Skeletal muscle satellite cell (primary cell): Measurements from ENCODE around the gene UBE2G2.

ENCODE experiments used
- H3K27me3 ChIP-seq: 2 replicates; pipeline ENCODE4 v1.7.0; 2013; ENCODE audit warnings: low read length; ENCODE audit not compliant: control insufficient read depth, insufficient read depth
- H3K36me3 ChIP-seq: 2 replicates; pipeline ENCODE4 v1.7.0; 2013; ENCODE audit warnings: mild to moderate bottlenecking, control low read depth, low read length; ENCODE audit not compliant: insufficient read depth
- H3K4me1 ChIP-seq: 2 replicates; pipeline ENCODE4 v1.7.0; 2013; ENCODE audit warnings: low read length; ENCODE audit not compliant: control insufficient read depth, insufficient read depth
- H3K4me2 ChIP-seq: 2 replicates; pipeline ENCODE4 v1.7.0; 2013; ENCODE audit warnings: mild to moderate bottlenecking, low read length
- H3K4me3 ChIP-seq: 2 replicates; pipeline ENCODE4 v1.7.0; 2013; ENCODE audit warnings: low read length
- H3K9ac ChIP-seq: 2 replicates; pipeline ENCODE4 v1.7.0; 2013; ENCODE audit warnings: mild to moderate bottlenecking, low read depth, low read length, moderate library complexity
- H3K9me3 ChIP-seq: replicated peaks from 2 replicates; pipeline ENCODE4 v1.7.0; 2013; ENCODE audit warnings: mild to moderate bottlenecking, control low read depth, low read length

UBE2G2 gene

GRCh38 chr21:44726826-44727225 lies 74.8 kb downstream of the UBE2G2 start:
- no peak overlapping the region for H3K9ac ChIP-seq
- no peak overlapping the region for H3K4me3 ChIP-seq
- H3K4me2 ChIP-seq, result no peak overlapping the region
- H3K4me1 ChIP-seq, result no peaks in the 10 kb centered on the region
- H3K27me3 ChIP-seq, result peaks cover 57% of the 10 kb centered on the region
- H3K36me3 ChIP-seq, result no peaks in the 10 kb centered on the region
- no peaks in the 10 kb centered on the region for H3K9me3 ChIP-seq

DNA sequence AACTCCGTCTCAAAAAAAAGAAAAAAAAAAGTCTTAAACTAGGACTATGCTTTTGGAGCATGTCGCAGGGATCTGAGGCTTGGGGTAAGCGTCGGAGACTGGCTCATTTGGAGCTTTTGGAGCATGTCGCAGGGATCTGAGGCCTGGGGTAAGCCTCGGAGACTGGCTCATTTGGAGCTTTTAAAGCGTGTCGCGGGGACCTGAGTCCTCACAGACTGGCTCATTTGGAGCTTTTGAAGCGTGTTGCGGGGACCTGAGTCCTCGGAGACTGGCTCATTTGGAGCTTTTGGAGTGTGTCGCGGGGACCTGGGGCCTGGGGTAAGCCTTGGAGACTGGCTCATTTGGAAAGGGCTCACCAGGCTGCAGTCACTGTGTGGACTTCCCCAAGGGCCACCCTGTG lies 76.7 kb downstream of the UBE2G2 start:
- Histone ChIP-seq H3K9ac (no peak overlapping the region), H3K4me2 (no peak overlapping the region), H3K4me1 (no peaks in the 10 kb centered on the region), H3K9me3 (no peaks in the 10 kb centered on the region), H3K4me3 (no peak overlapping the region), H3K36me3 (no peaks in the 10 kb centered on the region), H3K27me3 (peaks cover 55% of the 10 kb centered on the region)

- Histone ChIP-seq H3K4me1 (no peaks in the 10 kb centered on the region), H3K4me2 (no peak overlapping the region), H3K36me3 (no peaks in the 10 kb centered on the region), H3K9me3 (no peaks in the 10 kb centered on the region), H3K4me3 (no peak overlapping the region), H3K9ac (no peak overlapping the region), H3K27me3 (peaks cover 58% of the 10 kb centered on the region)
Observed at GRCh38 chr21:44724196-44724595, 77.4 kb downstream of the UBE2G2 start.

DNA sequence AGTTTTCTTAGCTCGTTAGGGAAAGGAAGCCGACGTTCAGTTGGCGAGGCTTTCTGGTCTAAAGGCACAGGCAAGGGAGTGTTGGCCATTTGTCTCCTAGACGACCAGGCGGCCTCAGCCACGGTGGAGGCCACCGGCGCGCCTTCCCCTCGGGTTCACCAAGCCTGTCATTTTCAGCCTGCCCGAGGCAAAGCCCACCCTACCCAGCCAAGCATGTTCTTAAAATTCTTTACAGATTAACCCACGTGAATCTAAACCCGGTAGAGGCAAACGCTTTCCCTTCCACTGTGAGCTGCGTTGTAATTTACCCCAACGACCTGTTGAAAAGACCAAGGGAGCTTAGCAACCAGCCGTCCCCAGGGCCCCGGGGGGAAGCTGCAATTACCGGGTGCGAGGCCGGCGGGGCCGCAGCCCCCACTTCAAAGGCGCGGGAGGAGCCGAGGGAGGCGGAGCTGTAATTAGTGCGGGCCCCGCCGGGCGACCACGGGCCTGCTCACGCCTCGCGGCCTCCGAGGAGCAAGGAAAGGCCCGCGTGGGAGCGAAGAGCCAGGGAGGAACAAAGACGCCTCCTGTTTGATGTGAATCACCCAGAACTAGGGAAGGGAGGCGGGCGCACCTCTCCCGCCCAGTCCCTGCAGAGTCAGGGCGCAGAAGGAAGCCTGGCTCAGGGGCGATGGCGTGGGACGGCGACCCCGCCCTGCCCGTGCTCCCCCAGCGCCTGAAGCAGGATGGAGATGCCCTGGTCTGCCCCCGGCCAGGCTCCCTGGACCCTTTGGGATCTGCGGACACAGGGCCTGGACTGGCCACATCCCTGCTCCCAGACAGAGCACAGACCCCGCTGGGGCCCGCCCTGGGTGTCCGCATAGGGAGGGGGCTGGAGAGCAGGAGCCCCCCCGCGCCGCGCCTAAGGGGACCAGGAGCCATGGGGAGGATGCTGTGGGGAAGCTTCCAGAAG lies 78.2 kb downstream of the UBE2G2 start:
- Histone ChIP-seq H3K9me3 (no peaks in the 10 kb centered on the region), H3K27me3 (peaks cover 65% of the 10 kb centered on the region), H3K4me1 (no peaks in the 10 kb centered on the region), H3K9ac (no peak overlapping the region), H3K4me3 (no peak overlapping the region), H3K36me3 (no peaks in the 10 kb centered on the region), H3K4me2 (no peak overlapping the region)

DNA sequence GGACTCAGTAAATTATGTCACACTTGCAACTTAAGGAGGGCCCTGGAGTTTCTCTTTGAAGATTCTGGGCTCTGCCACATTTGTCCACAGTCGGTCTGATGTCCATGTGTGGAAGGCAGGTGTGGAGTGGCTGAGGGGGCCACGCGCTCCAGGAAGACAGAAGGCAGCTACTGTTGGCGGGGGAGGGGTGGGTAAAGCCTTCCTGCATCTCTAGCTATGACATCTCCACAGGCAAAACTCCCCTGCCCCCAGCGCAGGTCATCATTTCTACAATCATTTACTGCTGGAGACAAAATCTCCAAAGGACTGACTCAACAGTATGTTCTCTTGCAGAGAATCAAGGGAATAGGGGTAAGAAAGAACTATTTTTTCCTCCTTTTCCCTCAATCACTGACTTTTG lies 78.9 kb downstream of the UBE2G2 start:
- H3K9ac ChIP-seq, result no peak overlapping the region
- no peaks in the 10 kb centered on the region for H3K4me1 ChIP-seq
- H3K27me3 ChIP-seq, result peaks cover 73% of the 10 kb centered on the region
- no peak overlapping the region for H3K4me2 ChIP-seq
- no peaks in the 10 kb centered on the region for H3K9me3 ChIP-seq
- H3K36me3 ChIP-seq, result no peaks in the 10 kb centered on the region
- no peak overlapping the region for H3K4me3 ChIP-seq

DNA sequence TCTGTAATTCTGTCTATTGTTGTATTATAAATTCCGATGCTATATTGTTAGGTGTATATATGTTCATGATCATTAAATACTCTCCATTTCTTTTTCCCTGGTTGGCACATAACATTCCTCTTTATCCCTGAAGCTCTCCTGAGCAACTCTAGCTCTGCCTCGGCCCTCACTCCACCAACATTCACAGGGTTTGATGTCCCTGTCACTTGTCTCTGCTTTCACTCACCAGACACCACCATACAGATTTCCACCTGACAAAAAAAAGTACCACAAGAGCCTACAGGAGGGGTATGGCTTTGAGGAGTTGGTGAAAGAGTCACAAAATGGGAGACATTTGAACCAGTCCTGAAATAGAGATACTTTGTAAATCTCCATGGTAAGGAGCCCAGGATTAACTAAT lies 81.5 kb downstream of the UBE2G2 start:
- H3K4me2 ChIP-seq, result no peak overlapping the region
- peaks cover 76% of the 10 kb centered on the region for H3K27me3 ChIP-seq
- H3K9ac ChIP-seq, result no peak overlapping the region
- no peaks in the 10 kb centered on the region for H3K4me1 ChIP-seq
- no peak overlapping the region for H3K4me3 ChIP-seq
- H3K36me3 ChIP-seq, result no peaks in the 10 kb centered on the region
- H3K9me3 ChIP-seq, result no peaks in the 10 kb centered on the region
